D721Med (cell line): ENCODE results near the gene DPH2.
A peak's percentile ranks its signal among the peaks of the same experiment; 100 is the strongest.

Experiments used
- DNase-seq: peaks from one replicate; pipeline ENCODE4 v3.0.0; 2011; ENCODE audit warnings: low spot score; ENCODE audit not compliant: insufficient read length
- FAIRE-seq: peaks from 2 replicates; lab custom pipeline; 2011; peaks lifted over from hg19 to GRCh38; lab: Jason Lieb, UNC
- TF ChIP-seq, protein P1 (sequence below): IDR thresholded peaks from 2 replicates; pipeline ENCODE4 v1.5.1; 2012; ENCODE audit warnings: mild to moderate bottlenecking, control low read depth; ENCODE audit not compliant: insufficient read depth; ENCODE audit errors: missing control alignments

DPH2 gene

DNA sequence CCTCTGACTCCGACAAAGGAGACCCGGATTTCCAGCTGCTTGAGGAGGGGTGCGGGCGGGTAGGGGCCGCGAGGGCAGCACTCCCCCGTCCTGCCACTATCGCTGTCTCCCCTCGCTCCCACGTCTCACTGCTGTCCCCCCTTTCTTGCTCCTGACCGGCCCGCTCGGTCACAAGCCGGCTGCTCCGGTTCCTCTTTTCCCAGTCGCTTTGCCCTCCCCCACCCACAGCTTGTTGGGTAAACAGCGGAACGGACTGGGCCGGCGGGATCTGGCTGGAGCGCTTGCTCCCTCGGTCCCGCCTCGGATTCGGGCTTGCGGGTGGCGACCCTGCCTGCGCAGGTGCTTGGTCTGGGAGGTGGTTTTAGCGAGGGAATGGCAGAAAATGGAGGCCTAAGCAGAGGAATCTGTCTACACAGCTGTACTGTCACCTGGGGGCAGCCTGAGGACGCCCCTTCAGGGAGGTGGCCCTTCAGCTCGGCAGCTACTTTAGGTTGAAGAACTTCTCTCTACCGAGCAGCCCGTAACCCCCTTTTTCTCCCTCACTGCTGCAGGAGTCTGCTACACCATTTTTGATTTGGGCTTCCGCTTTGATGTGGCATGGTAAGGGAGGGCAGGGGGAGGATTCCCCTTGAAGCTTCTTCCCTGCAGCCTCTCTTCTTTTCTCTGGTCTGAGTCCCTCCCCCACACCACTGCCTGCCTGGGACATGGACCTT, 5.6 kb downstream of the DPH2 start:
- DNase-seq (no peak), FAIRE-seq (no peak)
- TF ChIP-seq, protein P1, sequence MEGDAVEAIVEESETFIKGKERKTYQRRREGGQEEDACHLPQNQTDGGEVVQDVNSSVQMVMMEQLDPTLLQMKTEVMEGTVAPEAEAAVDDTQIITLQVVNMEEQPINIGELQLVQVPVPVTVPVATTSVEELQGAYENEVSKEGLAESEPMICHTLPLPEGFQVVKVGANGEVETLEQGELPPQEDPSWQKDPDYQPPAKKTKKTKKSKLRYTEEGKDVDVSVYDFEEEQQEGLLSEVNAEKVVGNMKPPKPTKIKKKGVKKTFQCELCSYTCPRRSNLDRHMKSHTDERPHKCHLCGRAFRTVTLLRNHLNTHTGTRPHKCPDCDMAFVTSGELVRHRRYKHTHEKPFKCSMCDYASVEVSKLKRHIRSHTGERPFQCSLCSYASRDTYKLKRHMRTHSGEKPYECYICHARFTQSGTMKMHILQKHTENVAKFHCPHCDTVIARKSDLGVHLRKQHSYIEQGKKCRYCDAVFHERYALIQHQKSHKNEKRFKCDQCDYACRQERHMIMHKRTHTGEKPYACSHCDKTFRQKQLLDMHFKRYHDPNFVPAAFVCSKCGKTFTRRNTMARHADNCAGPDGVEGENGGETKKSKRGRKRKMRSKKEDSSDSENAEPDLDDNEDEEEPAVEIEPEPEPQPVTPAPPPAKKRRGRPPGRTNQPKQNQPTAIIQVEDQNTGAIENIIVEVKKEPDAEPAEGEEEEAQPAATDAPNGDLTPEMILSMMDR, result no peak

DNA sequence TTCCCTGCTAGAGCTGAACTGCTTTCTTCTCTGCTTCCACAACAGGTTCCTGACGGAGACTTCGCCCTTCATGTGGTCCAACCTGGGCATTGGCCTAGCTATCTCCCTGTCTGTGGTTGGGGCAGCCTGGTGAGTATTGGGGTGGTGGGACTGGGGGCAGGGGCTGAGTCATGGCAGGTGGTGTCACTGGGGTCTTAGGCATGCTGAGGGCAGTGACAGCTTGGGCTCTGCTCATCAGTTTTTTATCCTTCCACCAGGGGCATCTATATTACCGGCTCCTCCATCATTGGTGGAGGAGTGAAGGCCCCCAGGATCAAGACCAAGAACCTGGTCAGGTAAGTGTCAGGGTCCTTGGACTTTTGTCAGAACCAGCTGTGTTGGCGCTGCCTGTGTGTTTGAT, 6.2 kb downstream of the DPH2 start:
- TF ChIP-seq, protein P1, result no peak

DNA sequence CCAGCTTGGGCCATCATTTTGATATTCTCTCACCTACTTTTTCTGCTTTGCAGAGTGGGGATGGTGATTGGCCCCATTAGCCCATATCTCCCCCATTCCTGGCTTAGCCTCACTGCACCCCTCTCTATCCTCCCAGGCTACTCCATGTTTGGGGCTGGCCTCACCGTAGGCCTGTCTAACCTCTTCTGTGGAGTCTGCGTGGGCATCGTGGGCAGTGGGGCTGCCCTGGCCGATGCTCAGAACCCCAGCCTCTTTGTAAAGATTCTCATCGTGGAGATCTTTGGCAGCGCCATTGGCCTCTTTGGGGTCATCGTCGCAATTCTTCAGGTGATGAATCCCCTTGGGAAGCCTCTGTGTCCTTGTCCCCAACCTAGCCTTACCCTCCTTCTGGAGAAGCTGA, 7.1 kb downstream of the DPH2 start:
- FAIRE-seq, result no peak
- TF ChIP-seq, protein P1, result no peak
- DNase-seq, result no peak

More for the DNA sequence above, 6.2 kb downstream of the DPH2 start:
- DNase-seq (no peak), FAIRE-seq (no peak)

GRCh38 chr1:43977376-43978263, 7.8 kb downstream of the DPH2 start:
- DNase-seq (no peak), FAIRE-seq (no peak)
- TF ChIP-seq, protein P1, result no peak

DNA sequence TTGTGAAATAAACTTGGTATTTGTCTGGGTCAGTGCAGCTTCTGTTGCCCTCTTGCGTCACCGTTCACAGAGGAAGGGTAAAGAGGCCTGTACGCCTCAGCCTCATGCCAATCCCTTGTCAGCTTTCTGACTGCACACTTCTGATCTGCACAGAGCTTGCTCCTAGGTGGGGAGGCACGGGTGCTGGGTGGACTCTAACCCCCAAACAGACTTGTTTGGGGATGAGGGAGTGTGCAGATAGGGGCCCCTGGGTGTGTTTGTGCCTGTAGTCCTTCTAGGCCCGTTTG, 8.4 kb downstream of the DPH2 start:
- TF ChIP-seq, protein P1, result no peak
- DNase-seq (no peak), FAIRE-seq (no peak)

GRCh38 chr1:43978551-43979260, 8.9 kb downstream of the DPH2 start, which contains the start of gene B4GALT2:
TSS of gene B4GALT2 (plus strand) at chr1:43979210. CDS start at chr1:43981161, 1,951 bp downstream.
- no peak for FAIRE-seq
- TF ChIP-seq, protein P1, result no peak
- DNase-seq, result peak; percentile 97

DNA sequence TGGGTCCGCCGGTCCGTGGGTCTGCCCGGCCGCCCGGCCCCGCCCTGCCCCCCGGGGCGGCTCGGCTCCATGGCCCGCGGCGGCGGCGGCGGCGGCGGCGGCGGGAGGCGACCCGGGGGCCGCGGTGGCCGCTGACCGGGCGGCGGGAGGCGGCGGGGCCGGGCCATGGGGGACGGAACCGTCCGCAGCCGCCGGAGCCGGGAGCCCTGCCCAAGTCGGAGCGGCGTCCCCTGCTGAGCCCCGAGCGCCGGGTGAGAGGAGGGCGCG, 9.4 kb downstream of the DPH2 start:
- FAIRE-seq (no peak), DNase-seq (no peak)
- TF ChIP-seq, protein P1, result no peak
